ENCODE results near the gene CAPN2.
A peak's percentile ranks its signal among the peaks of the same experiment; 100 is the strongest.

CAPN2 gene

DNA sequence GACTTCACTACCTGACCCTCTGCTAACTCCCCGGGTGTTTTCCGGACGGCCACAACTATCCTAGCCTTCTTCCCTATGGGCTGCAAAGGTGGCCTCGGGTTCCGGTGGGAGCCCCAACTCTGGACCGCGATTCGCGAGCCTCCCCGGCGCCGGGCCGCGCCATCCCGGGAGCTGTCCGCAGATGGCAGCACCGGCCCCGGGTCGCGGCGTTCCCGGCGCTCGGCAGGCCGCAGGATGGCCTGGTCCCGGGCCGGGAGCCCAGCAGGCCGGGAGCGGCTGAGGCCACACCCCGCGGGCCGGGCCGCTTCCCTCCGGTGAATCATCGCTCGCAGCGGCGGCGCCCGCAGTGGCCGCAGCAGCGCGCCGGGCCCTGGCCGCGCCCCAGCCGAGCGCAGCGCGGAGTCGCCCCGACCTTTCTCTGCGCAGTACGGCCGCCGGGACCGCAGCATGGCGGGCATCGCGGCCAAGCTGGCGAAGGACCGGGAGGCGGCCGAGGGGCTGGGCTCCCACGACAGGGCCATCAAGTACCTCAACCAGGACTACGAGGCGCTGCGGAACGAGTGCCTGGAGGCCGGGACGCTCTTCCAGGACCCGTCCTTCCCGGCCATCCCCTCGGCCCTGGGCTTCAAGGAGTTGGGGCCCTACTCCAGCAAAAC is at the start of gene CAPN2:
TSS of gene CAPN2 (plus strand) at position 346 of the 656 bp plus-strand sequence. CDS start at position 448, 102 bp downstream.
- DNase-seq, result peak; percentile 81

DNA sequence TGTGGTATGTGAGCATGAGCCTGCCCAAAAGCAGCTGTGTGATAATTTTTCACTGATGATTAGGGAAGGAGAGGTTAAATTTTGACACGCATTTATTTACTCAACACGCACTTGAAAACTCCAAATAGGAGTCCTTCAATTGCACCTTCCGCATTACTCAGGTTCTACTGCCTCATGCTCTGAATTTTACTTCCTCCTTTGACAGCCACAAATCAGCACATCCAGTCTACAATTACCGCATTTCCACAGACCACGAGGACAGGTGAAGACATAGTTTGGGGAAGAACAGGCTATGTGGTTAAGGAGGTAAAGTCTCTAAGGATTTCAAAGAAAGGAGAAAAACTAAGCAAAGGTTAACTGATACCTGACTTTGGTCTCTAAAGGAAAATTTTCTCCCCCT is 49.4 kb upstream of the CAPN2 start:
- no peak for DNase-seq

DNA sequence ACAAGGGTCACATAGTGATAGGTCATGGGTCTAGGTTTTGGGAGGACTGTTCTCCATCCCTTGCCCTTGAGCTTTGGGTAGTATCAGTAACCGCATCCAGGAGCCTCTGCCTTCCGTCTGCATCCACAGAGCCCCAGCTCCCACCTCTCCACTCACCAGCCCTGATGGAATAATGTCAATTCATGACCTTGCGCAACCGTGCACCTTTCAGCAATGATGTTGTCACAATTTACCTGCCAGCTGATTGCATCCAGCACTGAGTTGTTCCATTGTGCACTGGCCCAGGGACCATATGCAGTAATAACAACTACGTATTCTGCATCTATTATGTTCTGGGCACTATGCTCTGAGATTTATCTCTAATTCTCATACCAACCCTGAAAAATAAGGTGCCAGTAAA is 48.2 kb upstream of the CAPN2 start:
- no peak for DNase-seq

DNA sequence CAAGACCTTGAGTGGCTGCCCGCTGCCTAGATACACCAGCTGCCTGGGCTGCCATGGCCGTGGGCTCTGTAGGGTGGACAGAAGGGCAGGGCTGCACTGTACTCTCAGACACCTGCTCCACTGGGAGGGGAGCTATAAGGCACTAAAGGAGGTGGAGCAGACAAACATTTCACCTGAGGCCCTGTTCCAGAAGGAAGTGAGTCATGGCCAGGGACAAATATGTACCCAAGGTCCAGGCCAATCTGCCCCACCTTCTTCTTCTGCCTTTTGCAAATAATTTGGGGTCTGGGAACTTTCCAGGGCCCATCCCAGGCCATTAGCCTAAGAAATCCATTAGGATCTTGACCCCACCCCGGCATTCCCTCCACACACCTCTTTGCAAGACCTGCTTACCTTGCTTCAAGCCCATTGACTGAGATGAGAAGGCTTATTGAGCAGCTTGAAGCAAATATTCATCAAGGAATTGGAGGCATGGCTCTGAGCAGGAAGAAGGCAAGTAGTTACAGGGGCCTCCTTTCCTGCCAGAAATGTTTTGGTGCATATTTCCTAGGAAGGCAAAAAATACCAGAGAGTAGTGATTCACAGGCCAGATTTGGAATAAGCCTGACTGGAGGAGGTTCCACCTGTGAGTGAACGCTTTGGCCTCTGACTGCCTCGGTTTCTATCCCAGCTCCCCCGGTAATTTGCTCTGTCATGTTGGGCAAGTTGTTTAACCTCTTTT is 46.6 kb upstream of the CAPN2 start, which contains the start of gene CAPN8:
TSS of gene CAPN8 (minus strand) at position 110 of the 721 bp plus-strand sequence. CDS start at position 55, 55 bp downstream.
- no peak for DNase-seq

DNA sequence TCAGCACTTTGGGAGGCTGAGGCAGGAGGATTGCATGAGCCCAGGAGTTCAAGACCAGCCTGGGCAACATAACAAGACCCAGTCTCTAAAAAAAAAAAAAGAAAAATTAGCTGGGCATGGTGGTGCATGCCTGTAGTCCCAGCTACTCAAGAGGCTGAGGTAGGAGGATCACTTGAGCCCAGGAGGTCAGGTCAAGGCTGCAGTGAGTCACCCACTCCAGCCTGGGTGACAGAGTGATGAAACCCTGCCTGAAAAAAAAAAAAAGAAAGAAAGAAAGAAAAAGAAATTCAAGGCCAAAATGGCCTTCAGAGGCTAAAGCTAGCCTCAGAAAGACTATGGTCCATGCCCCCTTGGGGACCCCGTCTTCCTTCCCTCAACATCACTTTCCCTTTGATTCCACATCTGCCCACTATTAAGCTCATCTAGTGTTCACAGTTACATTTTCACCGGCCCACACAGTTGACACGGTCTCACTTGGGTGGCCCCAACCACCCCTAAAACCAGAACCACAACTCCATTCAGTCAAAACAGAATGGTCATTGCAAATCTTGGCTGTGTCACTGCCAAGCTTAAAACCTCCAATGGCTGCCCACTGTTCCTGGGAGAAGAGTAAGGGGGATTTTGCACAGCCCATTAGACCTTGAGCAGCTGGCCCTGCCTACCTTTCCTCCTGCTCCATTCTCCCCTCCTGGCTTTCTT is 44.7 kb upstream of the CAPN2 start:
- DNase-seq, result no peak

- DNase-seq, result no peak
Observed at GRCh38 chr1:223669003-223669795, 43.1 kb upstream of the CAPN2 start.

- DNase-seq, result no peak
Observed at GRCh38 chr1:223670458-223671159, 41.7 kb upstream of the CAPN2 start.

DNA sequence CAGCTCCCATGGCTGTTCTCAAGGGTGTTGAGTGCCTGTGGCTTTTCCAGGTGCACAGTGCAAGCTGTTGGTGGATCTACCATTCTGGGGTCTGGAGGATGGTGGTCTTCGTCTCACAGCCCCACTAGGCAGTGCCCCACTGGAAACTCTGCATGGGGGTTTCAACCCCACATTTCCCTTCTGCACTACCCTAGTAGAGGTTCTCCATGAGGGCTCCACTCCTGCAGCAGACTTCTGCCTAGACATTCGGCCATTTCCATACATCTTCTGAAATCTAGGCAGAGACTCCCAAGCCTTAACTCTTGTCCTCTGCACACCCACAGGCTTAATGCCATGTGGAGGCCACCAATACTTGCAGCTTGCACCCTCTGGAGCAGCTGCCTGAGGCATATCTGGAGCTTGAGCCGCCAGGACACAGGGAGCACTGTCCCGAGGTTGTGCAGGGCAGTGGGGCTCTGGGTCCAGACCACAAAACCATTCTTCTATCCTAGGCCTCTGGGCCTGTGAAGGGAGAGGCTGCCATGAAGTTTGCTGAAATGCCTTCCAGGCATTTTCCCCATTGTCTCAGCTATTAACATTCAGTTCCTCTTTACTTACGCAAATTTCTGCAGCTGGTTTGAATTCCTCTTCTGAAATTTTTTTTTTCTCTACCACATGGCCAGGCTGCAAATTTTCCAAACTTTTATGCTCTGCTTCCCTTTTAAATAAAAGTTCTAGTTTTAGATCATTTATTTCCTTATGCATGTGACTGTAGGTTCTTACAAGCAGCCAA is 38.0 kb upstream of the CAPN2 start:
- DNase-seq, result no peak

DNA sequence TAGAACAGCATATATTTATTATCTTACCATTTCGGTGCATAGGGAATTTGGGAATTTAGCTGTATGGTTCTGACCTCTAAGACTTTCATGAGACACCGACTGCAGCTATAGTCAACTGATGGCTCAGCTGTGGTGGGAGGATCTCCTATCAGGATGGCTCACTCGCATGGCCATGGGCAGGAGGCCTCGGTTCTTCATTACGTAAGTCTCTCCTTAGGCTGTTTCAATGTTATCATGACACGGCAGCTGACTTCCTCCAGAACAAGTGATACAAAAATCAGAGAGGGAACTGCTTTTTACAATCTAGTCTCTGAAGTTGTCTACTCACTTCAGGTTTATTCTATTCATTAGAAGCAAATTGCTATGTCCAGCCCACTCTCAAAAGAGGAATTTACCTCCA is 33.5 kb upstream of the CAPN2 start:
- DNase-seq, result no peak

- DNase-seq, result no peak
Observed at GRCh38 chr1:223680188-223680587, 32.2 kb upstream of the CAPN2 start.

- no peak for DNase-seq
Observed at GRCh38 chr1:223682502-223682901, 29.8 kb upstream of the CAPN2 start.

- peak; percentile 82 for DNase-seq
Observed at GRCh38 chr1:223683586-223684487, 28.5 kb upstream of the CAPN2 start.

DNA sequence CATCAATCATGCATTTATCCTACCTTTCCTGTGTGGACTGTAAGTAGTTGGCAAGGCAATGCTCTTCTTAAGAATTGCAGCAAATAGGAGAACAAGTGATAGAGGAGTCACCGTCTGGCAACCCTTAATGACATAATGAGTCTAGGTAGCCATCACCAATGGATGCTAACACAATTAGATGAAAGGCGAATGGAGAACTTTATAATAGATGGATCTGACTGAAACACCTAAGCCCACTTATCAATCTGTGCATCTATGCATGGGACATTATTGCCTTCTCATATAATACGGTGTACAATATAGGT is 27.9 kb upstream of the CAPN2 start:
- DNase-seq, result no peak

- DNase-seq, result no peak
Observed at GRCh38 chr1:223691121-223691520, 21.2 kb upstream of the CAPN2 start.

DNA sequence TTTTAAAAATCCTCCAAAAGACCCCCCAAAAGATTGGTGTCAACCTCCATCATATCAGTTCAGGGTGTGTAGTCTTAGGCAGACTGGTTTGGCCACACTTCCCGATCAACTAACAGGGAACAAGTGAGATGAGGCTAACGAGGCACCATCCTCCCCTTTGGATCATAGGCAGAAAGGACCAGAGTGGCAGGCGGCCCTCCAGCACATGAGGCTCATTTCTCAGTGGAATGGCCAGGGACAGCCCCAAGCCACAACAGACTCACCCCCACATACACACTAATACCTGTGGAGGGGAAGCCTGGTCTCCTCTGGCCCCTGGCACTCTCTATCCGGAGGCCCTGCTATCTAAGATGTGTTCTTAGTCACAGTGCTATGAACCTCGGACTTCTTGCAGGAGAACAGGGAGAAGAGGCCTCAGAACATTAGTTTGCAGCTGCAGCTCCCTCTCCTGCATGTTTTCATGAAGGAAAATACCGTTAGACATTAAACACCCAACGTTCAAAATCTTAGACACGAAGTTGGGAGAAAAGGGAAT is 17.3 kb upstream of the CAPN2 start:
- DNase-seq, result no peak

DNA sequence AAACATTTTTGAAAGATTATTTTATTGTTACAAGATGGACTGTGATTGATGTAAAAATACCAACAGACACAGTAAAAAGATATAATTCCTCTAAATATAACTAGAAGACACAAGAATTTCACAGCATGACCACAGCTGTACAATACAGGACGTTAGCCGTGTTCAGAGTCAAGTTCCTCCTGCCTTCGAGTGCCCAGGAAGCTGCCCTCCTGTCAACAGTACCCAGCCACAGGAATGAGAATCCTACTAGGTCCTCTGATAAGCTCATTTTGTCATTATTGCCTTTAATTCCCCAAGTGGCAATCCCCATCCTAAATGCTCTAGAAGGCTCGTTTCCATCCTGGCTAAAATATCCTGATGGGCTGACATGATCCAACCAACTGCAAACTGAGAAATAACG is 16.4 kb upstream of the CAPN2 start:
- no peak for DNase-seq

DNA sequence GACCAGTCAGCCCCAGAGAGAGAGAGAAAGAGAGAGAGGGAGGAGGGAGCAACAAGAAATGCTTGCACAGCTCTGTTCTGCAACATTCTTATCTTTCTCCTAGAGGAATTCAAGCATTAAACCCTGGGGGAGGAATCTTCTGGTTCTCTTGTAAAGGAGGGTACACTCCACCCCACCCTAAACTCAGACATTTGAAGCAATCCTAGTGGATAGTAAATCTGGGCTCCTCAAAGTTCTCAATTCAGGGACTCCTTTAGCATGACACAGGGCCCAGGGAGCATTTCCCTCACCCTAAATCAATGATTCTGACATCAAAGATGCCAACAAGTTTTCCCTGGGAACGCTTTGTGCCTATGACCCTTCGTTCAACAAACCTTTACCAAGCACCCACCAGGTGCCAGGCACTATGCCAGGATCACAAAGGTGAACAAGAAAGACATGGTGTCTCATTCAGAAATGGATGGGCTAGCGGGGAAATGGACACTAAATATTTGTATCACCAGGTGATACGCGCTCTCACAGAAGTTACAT is 11.9 kb upstream of the CAPN2 start:
- DNase-seq, result no peak

- no peak for DNase-seq
Observed at GRCh38 chr1:223700942-223701637, 11.2 kb upstream of the CAPN2 start.

Measured in activated CD8-positive, alpha-beta memory T cell treated with anti-CD3 and anti-CD28 coated beads for 24 hours (primary cell).